HuH-7.5 (cell line): Measurements from ENCODE around the gene GOT1.

Experiments used
- DNase-seq: peaks from one replicate; pipeline ENCODE4 v3.0.0; 2011; ENCODE audit warnings: low spot score

The GOT1 gene

GRCh38 chr10:99433378-99434020, 3.1 kb upstream of the GOT1 start:
- no peak for DNase-seq

GRCh38 chr10:99432881-99433280, 2.5 kb upstream of the GOT1 start:
- no peak for DNase-seq

DNA sequence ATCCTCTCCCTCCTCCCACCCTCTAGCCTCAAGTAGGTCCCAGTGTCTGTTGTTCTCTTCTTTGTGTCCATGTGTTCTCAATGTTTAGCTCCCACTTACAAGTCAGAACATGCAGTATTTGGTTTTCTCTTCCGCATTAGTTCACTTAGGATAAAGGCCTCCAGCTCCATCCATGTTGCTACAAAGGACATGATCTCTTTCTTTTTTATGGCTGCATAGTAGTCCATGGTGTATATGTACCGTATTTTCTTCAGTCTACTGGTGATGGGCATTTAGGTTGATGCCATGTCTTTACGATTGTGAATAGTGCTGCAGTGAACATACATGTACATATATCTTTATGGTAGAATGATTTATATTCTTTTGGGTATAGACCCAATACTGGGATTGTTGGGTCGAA, 1.6 kb upstream of the GOT1 start:
- DNase-seq = no peak

- DNase-seq = no peak
Measured at GRCh38 chr10:99431190-99431760, 851 bp upstream of the GOT1 start.

DNA sequence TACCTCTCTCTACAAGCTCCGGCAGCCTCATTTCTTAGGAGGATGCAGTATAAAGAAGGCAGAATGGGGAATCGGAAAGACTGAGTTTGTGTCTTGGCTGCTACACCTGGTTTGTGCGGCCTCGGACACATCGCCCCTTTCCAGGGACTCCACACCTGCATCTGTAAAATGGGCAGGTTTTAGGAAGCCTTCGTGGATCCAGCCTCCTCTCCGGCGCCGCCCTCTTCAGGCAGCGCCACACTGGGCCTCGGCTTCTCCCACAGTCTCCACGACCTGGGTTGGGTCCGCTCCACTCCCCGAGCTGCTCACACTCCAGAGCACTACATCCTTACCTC, 341 bp downstream of the GOT1 start:
- DNase-seq = no peak

- no peak for DNase-seq
Measured at GRCh38 chr10:99429517-99430095, 818 bp downstream of the GOT1 start.

DNA sequence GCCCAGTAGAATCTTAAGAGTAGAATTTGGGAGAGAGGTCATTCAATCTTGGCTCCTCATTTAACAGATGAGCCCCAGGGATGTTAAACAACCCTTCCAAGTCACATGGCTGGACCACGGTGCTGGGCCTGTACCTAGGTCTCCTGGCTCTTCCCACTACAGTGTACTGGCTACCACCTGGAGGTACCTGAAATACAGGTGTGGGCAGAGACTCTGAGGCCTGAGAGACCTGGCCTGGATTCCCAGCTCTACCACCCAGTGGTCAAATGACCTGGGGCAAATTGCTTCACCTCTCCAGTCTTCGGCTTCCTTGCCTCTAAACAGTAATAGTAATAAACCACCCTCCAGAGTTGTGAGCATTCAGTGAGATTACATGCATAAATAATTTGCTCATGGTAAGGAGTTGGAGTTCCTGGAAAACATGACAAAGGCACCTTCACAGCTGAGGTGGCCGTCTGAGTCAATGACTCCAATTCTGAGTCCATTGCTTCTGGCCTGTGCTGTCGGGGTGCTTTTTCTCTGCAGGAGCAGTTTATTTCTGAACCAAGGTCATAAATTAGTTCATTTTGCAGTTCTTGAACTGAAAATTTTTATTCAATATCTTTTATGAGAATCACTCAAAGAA, 2.7 kb downstream of the GOT1 start:
- no peak for DNase-seq

GRCh38 chr10:99426689-99427088, 3.7 kb downstream of the GOT1 start:
- no peak for DNase-seq

- DNase-seq = no peak
Measured at GRCh38 chr10:99425204-99425603, 5.2 kb downstream of the GOT1 start.

DNA sequence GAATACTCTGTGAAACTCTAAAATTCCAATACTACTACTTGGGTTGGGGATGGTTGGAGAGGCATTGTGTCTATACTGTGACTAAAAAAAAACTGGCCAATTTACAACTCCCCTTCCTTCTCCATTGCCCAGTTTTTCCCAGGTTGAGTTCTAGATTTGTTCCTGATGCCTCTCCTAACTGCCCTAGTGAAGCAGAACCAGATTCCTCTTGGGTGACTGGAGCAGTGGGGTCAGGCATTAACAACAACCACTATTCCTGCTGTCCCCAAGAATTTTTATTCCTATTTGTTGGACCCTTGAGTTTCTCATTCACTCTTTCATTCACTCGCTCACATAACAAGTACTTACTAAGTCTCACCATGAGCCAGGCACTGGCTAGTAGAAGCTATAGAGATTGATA, 5.8 kb downstream of the GOT1 start:
- no peak for DNase-seq

GRCh38 chr10:99422529-99423096, 7.8 kb downstream of the GOT1 start:
- no peak for DNase-seq

DNA sequence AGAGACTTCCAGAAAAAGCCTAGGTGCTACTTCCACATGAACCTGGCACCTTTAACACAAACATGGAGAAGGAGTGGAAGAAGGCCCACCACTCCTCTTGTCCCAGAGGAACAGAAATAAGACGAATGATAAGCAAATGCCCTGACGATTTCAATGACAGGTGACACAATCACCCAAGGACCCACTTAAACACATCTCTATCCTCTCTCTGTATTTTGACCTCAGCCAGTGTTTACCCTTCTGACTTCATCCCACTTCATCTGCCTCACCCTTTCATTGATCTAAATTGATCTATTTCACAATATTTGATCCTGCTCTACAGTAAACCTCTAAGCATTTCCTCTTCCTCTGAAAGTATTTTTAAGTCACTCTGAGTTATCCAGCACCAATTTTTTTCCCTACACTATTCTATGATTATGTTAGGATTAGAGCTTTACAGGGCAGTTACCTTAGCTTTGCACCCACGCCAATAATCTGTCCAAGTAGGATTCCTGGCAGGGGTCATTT, 9.1 kb downstream of the GOT1 start:
- DNase-seq = peak; percentile 37

GRCh38 chr10:99419688-99420087, 10.7 kb downstream of the GOT1 start:
- no peak for DNase-seq

- no peak for DNase-seq
Measured at GRCh38 chr10:99418910-99419624, 11.4 kb downstream of the GOT1 start.

GRCh38 chr10:99412099-99412498, 18.3 kb downstream of the GOT1 start:
- no peak for DNase-seq

DNA sequence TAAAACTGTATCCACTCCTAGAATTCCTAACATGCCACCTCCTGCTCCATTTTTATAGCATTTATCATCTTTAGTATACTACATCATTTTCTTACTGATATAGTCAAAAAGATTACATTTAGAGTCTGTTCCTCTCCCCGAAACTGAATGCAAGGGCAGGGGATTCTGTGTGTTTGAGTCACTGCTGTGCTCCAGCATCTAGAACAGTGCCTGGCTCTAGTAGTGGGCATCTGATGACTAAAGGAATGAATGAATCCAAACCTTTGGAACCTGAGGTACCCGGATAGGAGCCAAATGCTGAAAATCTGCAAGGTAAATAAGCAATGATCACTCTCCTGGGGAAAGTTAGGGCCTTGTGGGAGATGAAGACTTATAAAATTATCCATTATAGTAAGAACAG, 18.9 kb downstream of the GOT1 start:
- DNase-seq = no peak

GRCh38 chr10:99410876-99411275, 19.5 kb downstream of the GOT1 start:
- DNase-seq = no peak

DNA sequence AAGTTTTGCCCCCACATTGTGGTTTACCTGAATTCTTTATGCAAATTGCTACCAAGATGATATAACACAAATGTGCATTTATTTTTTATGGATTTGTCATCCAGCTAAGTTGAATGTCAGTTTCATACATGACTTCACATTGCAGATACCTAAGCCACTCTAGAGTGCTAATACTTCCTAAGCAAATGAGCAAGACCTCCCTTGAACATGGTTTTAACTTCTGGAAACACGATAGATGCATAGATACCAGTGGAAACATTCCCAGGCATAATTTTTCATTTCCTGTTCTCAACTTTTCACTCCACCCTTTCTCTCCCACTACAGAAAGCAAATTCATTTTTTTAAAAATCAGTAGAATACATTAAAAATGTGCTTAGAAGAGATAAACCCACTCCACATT, 20.3 kb downstream of the GOT1 start:
- DNase-seq = no peak

DNA sequence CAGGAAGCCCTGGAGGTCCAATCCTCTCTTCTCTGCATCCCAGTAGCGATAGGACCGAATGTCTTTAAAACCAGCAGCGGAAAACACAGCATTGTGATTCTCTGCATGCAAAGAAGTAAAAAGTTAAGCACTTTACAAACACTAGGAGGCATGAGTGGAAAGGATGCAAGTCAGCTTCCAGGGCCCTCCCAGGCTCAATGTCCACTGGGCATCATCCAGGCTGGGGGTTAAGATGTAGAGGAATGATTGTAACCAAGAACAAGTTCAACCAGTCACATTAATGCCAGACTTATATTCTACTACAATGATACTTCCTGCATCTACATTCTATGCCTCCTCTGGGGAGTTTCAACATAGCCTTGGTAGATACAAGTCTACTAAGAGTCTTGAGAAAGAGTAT, 24.3 kb downstream of the GOT1 start:
- DNase-seq = no peak

- no peak for DNase-seq
Measured at GRCh38 chr10:99403674-99404073, 26.8 kb downstream of the GOT1 start.

GRCh38 chr10:99399664-99400063, 30.8 kb downstream of the GOT1 start:
- DNase-seq = no peak

- DNase-seq = no peak
Measured at GRCh38 chr10:99396471-99396870, 34.0 kb downstream of the GOT1 start.
